Measurements from ENCODE around the gene PSG7.
"Not testable (repeated sequence)": the region's sequence is repeated elsewhere in the genome, so short reads cannot be mapped to it uniquely, and the experiment has no call there.

Gene PSG7

DNA sequence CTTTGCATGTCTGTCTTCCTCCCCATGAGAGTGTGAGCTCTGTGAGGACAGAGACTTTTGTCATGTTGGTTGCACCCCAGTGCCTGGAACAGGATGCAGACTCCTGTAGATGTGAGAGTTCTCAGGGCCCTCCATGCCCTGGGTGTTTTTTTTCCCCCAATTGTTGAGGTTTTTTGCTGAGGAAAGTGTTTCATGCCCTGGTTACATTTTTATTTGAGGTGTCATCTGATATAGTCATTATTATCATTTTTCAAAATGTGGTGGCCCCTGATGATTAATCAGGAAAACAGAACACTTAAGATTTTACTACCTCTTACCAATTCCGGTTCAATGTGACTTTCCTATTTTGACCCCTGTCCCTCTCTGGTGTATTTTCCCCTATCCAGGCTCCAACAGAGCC lies 20.1 kb downstream of the PSG7 start:
- DNase-seq (ENCODE audit: low read depth in 3 of 3, low spot score in 1 of 3) = not testable (repeated sequence)

DNA sequence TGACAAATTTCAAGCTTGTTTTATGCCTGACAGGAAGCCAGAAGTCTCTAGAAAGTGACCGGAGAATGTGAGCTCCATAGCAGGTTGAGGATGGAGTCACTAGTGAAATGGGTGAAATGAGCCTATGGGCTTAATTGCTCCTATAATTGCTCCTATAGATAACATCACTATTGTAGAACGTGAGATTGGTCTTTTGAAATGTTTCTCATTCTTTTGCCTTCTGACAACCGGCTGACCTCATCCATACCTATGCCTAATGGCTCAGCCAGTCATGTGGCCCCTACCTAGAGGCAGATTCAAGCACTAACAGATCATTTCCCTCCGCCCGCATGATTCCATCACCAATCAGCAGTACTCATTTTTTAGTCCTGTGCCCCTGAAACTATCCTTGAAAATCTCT lies 23.5 kb downstream of the PSG7 start:
- DNase-seq (ENCODE audit: low read depth in 3 of 3, low spot score in 1 of 3) = not testable (repeated sequence)

DNA sequence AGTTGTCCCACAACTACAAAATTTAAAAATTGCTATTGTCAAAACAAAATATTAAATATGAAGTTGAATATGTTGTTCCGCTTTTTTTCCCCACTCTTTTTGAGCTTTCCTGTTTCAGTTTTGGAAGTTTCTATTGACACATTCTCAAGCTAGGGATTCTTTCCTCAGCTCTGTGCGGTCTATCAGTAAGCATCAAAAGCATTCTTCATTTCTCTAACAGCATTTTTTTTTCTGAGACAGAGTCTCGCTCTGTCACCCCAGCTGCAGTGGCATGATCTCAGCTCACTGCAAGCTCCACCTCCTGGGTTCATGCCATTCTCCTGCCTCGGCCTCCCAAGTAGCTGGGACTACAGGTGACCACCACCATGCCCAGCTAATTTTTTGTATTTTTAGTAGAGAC lies 24.1 kb downstream of the PSG7 start:
- DNase-seq (ENCODE audit: low read depth in 3 of 3, low spot score in 1 of 3) = not testable (repeated sequence)

DNA sequence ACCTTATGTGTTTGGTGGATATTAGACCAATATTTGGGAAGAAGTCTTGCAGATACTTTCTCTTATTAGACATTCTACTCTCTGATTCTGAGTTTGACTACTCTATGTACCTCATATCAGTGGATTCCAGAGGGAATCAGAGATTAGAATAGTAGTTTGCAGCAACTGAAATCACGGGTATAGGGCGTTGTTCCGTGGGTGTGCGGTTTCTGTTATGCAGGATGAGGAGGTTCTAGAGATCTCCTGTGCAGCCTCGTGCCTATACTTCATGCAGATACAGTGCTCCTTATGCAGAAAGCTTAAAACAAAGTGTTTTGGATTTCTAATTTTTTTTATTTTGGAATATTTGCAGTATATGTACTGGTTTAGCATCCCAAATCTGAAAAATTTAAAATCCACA lies 25.3 kb downstream of the PSG7 start:
- DNase-seq (ENCODE audit: low read depth in 3 of 3, low spot score in 1 of 3) = not testable (repeated sequence)

DNA sequence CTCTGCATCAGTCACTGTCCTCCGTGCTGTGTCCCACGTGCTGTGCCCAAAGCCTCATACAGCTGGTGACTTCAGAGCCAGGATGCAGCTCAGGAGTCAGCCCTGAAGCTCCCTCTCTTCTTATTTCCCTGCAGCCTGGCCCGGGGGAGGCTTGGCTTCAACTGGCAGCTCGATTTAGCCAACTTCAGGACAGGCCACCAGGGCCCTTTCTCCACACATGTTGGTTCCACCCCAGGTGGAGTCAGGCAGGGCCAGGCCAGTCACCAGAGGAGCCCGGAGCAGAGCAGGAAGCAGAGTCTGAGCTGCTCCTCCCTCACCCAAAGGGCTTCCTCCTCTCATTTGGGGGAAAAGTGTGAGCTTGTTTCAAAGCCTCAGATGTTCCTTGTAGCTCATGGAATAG lies 30.8 kb downstream of the PSG7 start:
- DNase-seq (ENCODE audit: low read depth in 3 of 3, low spot score in 1 of 3) = not testable (repeated sequence)

DNA sequence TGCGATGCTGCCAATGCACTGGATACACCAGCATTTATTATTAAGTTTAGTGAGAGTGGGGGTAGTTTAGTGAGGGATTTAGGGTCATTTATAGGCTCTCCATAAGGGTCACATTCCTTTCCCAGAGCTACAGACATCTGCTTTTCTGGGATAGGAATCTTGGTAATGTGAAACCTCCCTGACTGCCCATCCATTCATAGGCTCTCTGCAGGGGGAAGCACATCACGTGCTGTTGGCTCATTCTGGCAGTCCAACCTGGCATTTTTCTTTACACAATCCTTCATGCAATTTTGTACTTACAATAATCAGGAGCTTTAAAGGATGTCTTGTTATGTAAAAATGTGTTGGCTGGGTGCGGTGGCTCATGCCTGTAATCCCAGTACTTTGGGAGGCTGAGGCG lies 36.4 kb downstream of the PSG7 start:
- DNase-seq (ENCODE audit: low read depth in 3 of 3, low spot score in 1 of 3) = not testable (repeated sequence)

DNA sequence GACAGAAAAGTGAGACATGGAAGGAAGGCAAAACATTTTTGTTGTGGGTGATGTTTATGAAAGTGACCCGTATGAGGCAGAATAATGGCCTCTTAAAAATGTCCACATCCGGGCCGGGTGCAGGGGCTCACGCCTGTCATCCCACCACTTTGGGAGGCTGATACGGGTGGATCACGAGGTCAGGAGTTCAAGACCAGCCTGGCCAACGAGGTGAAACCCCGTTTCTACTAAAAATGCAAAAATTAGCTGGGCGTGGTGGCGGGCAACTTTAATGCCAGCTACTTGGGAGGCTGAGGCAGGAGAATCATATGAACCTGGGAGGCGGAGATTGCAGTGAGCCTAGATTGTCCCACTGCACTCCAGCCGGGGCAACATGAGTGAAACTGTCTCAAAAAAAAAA lies 37.3 kb downstream of the PSG7 start:
- not testable (repeated sequence) for DNase-seq (ENCODE audit: low read depth in 3 of 3, low spot score in 1 of 3)

DNA sequence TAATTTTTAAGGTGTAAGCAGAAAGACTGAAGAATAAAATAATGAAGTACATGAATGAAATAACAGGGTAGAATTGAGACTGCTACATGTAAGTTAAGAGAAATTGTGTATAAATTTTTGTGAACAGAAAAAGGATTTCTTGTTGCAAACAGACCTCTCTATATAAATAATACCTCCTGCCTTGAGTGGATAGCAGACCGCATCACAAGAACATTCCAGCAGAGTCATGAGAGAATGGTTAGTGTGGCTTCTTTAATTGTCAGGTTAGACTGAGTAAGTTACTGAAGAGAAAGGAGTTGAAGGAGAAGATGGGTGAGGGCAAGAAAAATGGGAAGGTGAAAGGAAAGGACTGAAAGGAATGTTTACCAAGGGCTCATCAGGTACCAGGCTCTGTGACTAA lies 37.9 kb downstream of the PSG7 start:
- not testable (repeated sequence) for DNase-seq (ENCODE audit: low read depth in 3 of 3, low spot score in 1 of 3)

DNA sequence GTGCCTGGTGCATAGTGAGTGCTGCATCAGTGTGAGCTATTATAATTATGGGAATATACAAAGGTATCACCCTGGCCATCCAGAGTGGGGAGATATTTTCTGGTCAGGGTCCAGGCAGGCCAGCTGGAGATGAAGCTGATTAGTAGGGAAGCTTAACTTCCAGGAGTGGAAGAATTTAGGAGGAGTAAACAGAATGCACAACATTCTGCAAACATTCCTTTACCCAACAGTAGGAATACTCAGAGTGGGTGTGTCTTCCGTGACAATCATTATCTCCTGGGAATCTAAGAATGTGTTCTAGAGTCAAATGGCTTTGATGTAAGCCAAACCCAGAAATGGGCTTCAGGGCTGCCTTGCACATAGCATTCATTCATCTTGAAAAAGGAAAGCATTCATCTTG lies 38.4 kb downstream of the PSG7 start:
- not testable (repeated sequence) for DNase-seq (ENCODE audit: low read depth in 3 of 3, low spot score in 1 of 3)

DNA sequence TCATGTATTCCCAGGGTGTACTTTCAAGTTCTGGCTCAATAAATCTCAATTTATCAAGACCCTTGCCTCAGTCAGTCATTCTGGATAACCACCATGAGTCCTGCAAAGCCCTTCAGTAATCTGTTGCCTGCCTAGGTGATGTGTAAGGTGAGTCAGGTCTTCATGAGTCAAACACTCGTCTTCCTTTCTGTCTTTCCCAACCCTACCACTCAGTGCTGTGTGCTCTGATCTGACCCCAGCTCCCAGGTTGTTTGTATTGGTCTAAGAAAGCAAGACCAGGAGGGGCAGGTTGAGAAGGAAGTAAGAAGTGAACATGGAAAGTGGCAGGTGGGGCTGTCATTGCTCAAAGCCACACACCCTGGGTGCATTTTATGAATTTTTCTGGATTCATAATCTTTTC lies 39.3 kb downstream of the PSG7 start:
- not testable (repeated sequence) for DNase-seq (ENCODE audit: low read depth in 3 of 3, low spot score in 1 of 3)

DNA sequence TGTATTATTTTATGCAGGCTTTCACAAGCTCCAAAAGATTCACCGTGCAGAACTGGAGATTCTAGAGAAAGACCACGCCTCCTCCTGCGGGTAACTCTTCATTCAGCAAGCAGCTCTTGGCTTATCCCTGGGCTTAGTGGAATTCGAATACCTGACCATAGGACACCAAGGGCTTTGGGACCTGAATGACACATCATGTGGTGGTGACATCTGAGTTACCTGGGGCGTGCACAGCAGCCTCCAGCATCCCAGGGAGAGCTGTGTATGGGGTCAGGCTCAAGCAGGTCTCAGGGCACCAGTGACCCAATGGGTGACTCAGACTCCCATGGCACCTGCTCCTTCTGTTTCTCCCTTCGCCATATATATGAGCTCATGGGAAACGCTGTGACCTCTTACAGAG lies 46.6 kb downstream of the PSG7 start:
- DNase-seq (ENCODE audit: low read depth in 3 of 3, low spot score in 1 of 3) = not testable (repeated sequence)

DNA sequence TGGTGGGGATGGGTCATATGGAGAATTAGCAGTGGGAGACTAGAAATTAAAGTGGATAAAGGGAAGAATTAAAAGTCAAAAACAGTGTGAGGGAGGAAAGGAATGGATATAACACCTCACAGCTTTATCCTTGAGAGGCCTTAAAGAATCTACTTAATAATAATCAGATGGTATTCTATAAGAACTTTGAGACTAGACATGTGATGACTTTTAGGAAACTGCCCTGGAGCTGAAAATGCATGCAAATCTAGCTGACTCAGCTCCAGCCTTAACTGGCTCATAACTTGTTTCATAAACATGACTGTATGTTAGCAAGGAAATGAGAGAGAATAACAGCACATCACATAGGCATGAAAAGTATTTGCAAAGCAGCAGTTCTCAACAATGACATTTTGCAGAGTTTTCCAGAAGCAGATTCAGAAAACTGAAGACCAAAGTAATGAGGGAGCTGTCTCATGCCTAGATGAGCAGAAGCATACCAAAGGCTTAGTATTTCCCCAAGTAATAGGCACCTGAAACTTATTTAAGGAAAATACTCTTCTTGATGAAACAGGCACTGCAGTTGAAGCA lies 49.0 kb downstream of the PSG7 start:
- not testable (repeated sequence) for DNase-seq (ENCODE audit: low read depth in 3 of 3, low spot score in 1 of 3)

DNA sequence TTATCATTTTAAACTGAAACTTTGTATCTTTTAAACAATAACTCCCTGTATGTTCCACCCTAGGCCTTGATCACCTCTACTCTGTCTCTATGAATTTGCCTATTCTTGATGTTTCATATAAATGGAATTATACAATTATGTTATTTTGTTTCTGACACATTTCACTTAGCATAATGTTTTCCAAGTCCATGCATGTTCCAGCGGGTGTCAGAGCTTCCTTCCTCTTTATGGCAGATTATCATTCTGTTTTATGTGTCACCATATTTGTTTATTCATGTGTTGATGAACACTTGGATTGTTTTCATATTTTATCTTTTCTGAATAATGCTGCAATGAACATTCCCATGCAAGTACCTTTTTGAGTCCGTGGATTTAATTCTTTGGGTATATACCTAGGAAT lies 54.3 kb downstream of the PSG7 start:
- DNase-seq (ENCODE audit: low read depth in 3 of 3, low spot score in 1 of 3) = not testable (repeated sequence)

DNA sequence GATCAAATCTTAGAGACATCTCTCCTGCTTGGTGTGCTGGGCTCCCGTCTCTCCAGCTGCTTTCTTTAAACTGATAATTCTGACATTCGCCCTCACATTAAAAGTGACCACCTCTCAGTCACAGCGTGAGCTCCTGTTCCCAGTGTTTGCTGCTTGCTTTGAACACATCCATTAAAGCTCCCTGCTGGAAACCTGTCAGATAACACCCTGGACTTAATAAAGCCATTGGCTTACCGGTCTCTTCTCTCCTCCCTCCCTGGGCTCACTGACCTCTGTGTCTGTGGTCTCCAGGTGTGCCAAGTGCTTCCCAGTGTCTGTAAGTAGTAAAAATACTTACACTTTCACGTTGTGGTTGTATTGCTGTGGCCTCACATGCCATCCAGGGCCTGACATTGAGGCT lies 55.0 kb downstream of the PSG7 start:
- not testable (repeated sequence) for DNase-seq (ENCODE audit: low read depth in 3 of 3, low spot score in 1 of 3)

DNA sequence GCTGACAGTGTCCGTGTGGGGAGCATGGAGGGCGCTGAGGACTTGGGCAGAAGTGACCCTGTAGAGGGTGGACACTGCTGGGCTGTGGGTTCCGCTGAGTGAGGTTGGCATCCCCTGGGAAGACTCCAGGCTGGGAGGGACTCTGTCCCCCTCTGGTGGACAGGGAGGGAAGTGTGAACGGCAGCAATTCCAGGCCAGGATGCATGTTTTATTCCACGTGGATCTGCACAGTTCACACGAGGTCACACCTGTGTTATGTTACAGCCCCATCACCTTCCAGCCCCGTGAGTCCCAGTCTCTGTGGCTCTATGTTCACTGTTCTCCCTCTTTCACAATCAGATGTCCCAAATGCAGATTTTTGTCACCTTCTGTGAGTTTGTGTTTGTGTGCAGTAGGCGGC lies 55.7 kb downstream of the PSG7 start:
- not testable (repeated sequence) for DNase-seq (ENCODE audit: low read depth in 3 of 3, low spot score in 1 of 3)

DNA sequence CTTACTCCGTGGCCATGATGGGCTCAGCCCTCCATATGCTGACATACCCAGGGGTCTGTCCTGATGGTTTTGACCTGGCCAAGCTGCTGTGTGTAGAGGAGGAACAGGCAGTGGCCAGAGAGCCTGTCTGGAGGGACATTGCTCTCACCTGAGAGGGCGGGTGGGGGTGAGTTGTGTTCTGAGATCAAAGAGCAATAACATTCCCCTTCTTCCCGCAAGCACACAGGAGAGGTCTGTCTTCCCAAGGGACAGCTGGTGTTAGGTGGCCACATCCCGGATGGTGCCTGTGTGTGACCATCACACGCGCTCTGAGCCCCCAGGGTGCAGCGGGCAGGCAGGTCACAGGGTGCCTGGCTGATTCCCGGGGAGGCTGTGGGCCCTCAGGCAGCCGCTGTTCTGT lies 56.4 kb downstream of the PSG7 start:
- DNase-seq (ENCODE audit: low read depth in 3 of 3, low spot score in 1 of 3) = not testable (repeated sequence)

DNA sequence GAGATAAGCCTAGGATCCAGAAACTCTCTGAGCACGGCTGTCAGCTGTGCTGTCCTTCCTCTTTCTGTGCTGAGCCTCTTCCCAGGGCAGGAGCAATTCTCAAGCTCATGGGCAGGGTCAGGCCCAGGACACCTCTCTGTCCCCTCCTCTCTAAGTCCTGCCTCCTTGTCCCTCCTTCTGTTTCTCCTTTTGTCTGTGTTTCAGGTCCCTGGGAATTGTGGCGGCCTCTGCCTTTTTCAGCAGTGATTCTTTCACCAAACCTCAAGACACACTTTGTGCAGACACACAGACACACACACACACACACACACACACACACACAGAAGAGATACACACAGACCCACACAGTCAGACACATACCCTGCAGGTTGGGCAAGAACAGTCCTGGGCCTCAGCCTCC lies 57.4 kb downstream of the PSG7 start, which contains the start of gene PSG1:
Gene PSG1 (minus strand): TSS at position 101 of the 400 bp plus-strand sequence. CDS start 132 bp downstream, outside the sequence.
- no peak for DNase-seq (ENCODE audit: low read depth in 3 of 3, low spot score in 1 of 3)

DNA sequence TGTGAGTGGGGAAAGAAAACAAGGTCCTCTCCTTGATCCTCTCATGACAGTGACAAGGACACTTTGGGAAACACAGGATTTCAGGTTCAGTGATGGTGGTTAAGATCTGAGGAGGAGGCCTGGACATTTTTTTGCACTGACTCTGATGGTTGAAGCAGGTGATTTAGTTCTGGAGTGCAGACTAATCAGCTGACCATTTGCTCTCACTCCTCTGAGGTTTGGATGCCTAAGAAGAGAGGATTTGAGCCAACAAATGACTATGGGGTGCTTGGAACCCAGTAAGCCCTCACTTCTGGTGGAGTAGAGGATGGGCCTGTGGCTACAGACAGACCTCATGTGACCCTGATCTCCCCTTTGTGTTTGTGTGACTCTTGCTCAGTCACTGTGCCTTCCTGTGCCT lies 60.4 kb downstream of the PSG7 start:
- DNase-seq (ENCODE audit: low read depth in 3 of 3, low spot score in 1 of 3) = not testable (repeated sequence)

DNA sequence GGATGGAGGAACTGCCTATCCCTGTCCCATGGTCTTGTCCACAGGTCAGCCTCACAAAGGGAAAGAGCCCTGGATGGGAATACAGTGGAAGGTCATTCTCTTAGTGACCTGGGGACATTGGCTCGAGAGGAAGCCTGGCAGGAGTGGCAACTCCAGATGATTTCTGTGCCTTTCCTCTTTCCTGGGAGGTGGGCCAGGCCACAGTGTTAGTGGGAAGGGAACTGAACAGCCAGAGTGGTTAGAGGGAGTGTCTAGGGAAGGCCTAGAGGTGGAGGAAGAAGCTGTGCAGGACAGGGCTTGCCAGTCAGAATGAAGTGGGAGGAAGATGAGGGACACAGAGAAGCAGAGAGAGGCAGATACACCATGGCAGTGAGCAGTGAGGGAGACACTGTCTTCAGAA lies 61.1 kb downstream of the PSG7 start:
- not testable (repeated sequence) for DNase-seq (ENCODE audit: low read depth in 3 of 3, low spot score in 1 of 3)

DNA sequence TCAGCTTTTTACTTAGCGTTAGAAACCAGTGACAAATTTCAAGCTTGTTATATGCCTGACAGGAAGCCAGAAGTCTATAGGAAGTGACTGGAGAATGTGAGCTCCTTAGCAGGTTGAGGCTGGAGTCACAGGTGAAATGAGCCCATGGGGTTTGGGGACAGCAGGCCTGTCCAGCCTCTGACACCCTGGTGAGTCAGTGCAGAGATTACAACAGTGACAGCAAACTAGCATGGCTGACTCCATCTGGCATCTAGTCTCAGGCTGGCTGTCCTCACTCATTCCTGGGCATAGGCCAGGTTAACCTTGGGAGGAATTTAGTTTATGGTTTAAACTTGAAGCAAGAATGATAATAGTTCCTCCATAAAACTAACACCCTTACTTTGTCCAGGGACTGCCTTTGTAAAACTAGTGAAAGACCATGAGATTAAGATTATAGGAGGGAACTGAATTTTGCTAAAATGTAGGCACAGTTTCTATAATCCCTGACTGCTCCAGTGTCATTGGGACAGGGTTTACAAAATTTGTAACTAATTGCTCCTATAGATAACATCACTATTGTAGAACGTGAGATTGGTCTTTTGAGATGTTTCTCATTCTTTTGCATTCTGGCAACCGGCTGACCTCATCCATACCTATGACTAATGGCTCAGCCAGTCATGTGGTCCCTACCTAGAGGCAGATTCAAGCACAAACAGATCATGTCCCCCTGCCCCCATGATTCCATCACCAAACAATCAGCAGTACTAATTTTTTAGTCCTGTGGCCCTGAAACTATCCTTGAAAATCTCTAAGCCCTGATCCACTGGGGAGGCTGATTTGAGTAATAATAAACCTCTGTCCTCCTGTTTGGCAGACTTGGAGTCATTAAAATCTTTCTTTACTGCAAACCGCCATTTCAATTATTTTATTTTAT lies 61.9 kb downstream of the PSG7 start:
- not testable (repeated sequence) for DNase-seq (ENCODE audit: low read depth in 3 of 3, low spot score in 1 of 3)

DNA sequence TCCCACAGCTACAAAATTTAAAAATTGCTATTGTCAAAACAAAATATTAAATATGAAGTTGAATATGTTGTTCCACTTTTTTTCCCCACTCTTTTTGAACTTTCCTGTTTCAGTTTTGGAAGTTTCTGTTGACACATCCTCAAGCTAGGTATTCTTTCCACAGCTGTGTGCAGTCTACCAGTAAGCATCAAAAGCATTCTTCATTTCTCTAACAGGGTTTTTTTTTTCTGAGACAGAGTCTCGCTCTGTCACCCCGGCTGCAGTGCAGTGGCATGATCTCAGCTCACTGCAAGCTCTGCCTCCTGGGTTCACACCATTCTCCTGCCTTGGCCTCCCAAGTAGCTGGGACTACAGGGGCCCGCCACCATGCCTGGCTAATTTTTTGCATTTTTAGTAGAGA lies 62.9 kb downstream of the PSG7 start:
- DNase-seq (ENCODE audit: low read depth in 3 of 3, low spot score in 1 of 3) = not testable (repeated sequence)

Measured in stimulated activated CD4-positive, alpha-beta T cell treated with anti-CD3 and anti-CD28 coated beads, TNF-alpha, amount 100 ng/mL, for 1 hour (primary cell).